Fibroblast of mammary gland (primary cell): ENCODE measurements around the gene CTIF.
A peak's percentile ranks its signal among the peaks of the same experiment; 100 is the strongest.

Source experiments
- DNase-seq: peaks from one replicate; pipeline ENCODE4 v3.0.0-alpha.2; 2010; ENCODE audit warnings: low read depth
- H3K4me3 ChIP-seq: 2 replicates; pipeline ENCODE4 v1.5.1; 2011; ENCODE audit warnings: low read depth, mild to moderate bottlenecking, low read length, moderate library complexity; ENCODE audit not compliant: control insufficient read depth
- CTCF ChIP-seq: conservative IDR thresholded peaks from 2 replicates; pipeline ENCODE4 v1.5.1; 2011; ENCODE audit warnings: low read depth, low read length, inconsistent platforms; ENCODE audit not compliant: control insufficient read depth, insufficient read depth

Gene CTIF

GRCh38 chr18:48558248-48558647 lies 19.4 kb downstream of the CTIF start:
- no peak overlapping the region for H3K4me3 ChIP-seq
- TF ChIP-seq CTCF = no peak

GRCh38 chr18:48560491-48560890 lies 21.7 kb downstream of the CTIF start:
- no peak for DNase-seq
- no peak overlapping the region for H3K4me3 ChIP-seq
- no peak for TF ChIP-seq CTCF

More at GRCh38 chr18:48558248-48558647, 19.4 kb downstream of the CTIF start:
- DNase-seq = no peak

- no peak overlapping the region for H3K4me3 ChIP-seq
- no peak for TF ChIP-seq CTCF
- no peak for DNase-seq
Measured at GRCh38 chr18:48562075-48562474, 23.2 kb downstream of the CTIF start.

- DNase-seq = peak; percentile 91
- H3K4me3 ChIP-seq = no peak overlapping the region
Measured at GRCh38 chr18:48563027-48563426, 24.2 kb downstream of the CTIF start.

GRCh38 chr18:48564139-48564538 lies 25.3 kb downstream of the CTIF start:
- DNase-seq = no peak
- no peak overlapping the region for H3K4me3 ChIP-seq
- no peak for TF ChIP-seq CTCF

More at GRCh38 chr18:48563027-48563426, 24.2 kb downstream of the CTIF start:
- TF ChIP-seq CTCF = no peak

- no peak for TF ChIP-seq CTCF
- H3K4me3 ChIP-seq = no peak overlapping the region
- no peak for DNase-seq
Measured at GRCh38 chr18:48565105-48565504, 26.3 kb downstream of the CTIF start.

- H3K4me3 ChIP-seq = no peak overlapping the region
- DNase-seq = no peak
- no peak for TF ChIP-seq CTCF
Measured at GRCh38 chr18:48566589-48566988, 27.8 kb downstream of the CTIF start.
